Stomach (tissue), 9 donors: ENCODE results near the gene NR3C1. TPM values are rescaled to one million over a fixed set of nuclear protein-coding genes. Genes with fewer than 3 reads are reported as not detected.

Experiments used
- DNase-seq, 2 donors: peaks; one replicate each; pipeline versions ENCODE4 v3.0.0 to v3.0.0-alpha.2; 2013 to 2019
- H3K27ac ChIP-seq, 5 donors: fragments of 200-600 bp in 4 of 5; sonication (generic) in 4 of 5; one replicate each; pipeline ENCODE4 v1.5.1; 2013 to 2019; ENCODE audit warnings: mild to moderate bottlenecking in 1 of 5, moderate library complexity in 1 of 5
- H3K27me3 ChIP-seq, 3 donors: fragments of 200-600 bp; sonication (generic); one replicate each; pipeline ENCODE4 v1.5.1; 2017 to 2019; ENCODE audit warnings: mixed run types in 1 of 3
- H3K36me3 ChIP-seq, 4 donors: fragments of 200-600 bp; sonication (generic); 1 replicate in 3 of 4; 2 replicates in 1 of 4; pipeline ENCODE4 v1.5.1; 2016 to 2019
- H3K4me1 ChIP-seq, 4 donors: fragments of 200-600 bp; sonication (generic); one replicate each; pipeline ENCODE4 v1.5.1; 2016 to 2019
- H3K4me3 ChIP-seq, 4 donors: fragments of 200-600 bp; sonication (generic) in 3 of 4; one replicate each; pipeline ENCODE4 v1.5.1; 2016 to 2019; ENCODE audit warnings: mild to moderate bottlenecking in 1 of 4
- H3K9me3 ChIP-seq, 4 donors: fragments of 200-600 bp; sonication (generic); one replicate each; pipeline ENCODE4 v1.5.1; 2016 to 2019
- EP300 ChIP-seq: sonication (generic); formaldehyde crosslinking; IDR thresholded peaks from one replicate; pipeline ENCODE4 v1.6.1; 2017; ENCODE audit warnings: antibody characterized with exemption
- POLR2A ChIP-seq, 4 donors: fragments of 450-650 bp; IDR thresholded peaks; one replicate each; pipeline ENCODE4 v1.6.1; 2016; ENCODE audit warnings: antibody characterized with exemption in 4 of 4, control low read depth in 2 of 4, mild to moderate bottlenecking in 1 of 4, moderate library complexity in 1 of 4
- POLR2AphosphoS5 ChIP-seq, 3 donors: sonication (generic); formaldehyde crosslinking; IDR thresholded peaks; one replicate each; pipeline ENCODE4 v1.6.1; 2016; ENCODE audit warnings: antibody characterized with exemption in 3 of 3
- WGBS, 5 donors: extraction: QIAGEN DNeasy Blood & Tissue Kit in 3 of 5; methylation state at CpG; one replicate each; pipeline versions ENCODE4 v1.1.5 to v1.1.7; 2013 to 2018; 5-methylcytosine and 5-hydroxymethylcytosine counted together
- intact Hi-C: fragments of 100-400 bp; cut with DNase I; formaldehyde crosslinking; loops from one replicate; pipeline ENCODE4 v1.15.1; 2023; ENCODE audit warnings: low total_unique reads
- polyA plus RNA-seq, 3 donors: library from polyadenylated mRNA; stranded (reverse); fragments of 200-250 nt; gene quantifications; one replicate each; pipeline ENCODE4 v1.2.3, GENCODE V29; 2013
- total RNA-seq, 5 donors: library from RNA; depleted of rRNA; stranded (reverse); fragments of >200 nt; gene quantifications; one replicate each; pipeline versions ENCODE4 v1.1.0 to v1.2.3, GENCODE V29; 2014 to 2016
- TF ChIP-seq, protein P1 (sequence below), 7 experiments: fragments of 450-650 bp in 4 of 7; fragments of 200-600 bp in 3 of 7; sonication (generic) in 3 of 7; IDR thresholded peaks; one replicate each; pipeline ENCODE4 v1.5.1; 2016 to 2019; ENCODE audit warnings: antibody characterized with exemption in 7 of 7, control low read depth in 2 of 7, mild to moderate bottlenecking in 1 of 7
- donor health status: healthy with polysubstance abuse.
- donor health status: Bipolar disorder and iron deficiency.
- donor health status: healthy.

The NR3C1 gene
- total and polyA plus RNA-seq, 8 donors = 6.4 to 82.8 (median 15.8) TPM

DNA sequence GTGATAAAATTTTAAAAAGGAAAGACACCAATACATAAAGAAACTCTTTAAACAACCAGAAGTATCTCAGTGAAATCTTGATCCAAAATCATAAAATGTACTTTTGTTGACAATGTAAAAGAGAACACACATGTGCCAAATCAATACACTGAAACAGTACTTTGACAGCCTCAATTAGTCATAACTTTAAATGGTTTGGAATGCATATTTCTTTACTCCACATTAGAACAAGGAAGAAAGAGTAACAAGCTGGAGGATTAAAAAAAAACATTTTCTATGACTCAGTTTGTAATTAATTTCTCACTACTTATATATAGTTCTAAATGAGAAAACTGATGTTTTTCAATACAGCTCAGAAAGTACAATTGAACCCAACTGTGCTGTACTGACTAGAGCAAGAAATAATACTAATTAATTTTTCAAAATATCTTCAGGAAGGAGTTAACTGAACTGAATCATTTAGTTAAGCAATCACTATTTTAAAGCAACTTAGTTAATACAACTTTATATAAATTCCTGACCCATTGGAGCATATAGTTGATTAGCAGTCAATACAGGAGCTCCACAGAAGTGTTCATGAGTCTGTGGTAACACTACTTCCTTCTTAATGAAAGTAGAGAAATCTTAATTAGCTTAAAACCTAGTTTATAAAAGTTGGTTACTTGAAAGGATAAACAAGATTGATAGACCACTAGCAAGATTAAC is 101.0 kb downstream of the NR3C1 start:
- intact Hi-C loops = no loop called here
- peaks cover 0 to 7% (median 0%) of the 10 kb centered on the region in 4 donors for H3K9me3 ChIP-seq
- TF ChIP-seq POLR2AphosphoS5 (IDR thresholded peaks at IDR 0.05) (no peak), EP300 (no peak), POLR2A (IDR thresholded peaks at IDR 0.05) (no peak)
- TF ChIP-seq, protein P1, sequence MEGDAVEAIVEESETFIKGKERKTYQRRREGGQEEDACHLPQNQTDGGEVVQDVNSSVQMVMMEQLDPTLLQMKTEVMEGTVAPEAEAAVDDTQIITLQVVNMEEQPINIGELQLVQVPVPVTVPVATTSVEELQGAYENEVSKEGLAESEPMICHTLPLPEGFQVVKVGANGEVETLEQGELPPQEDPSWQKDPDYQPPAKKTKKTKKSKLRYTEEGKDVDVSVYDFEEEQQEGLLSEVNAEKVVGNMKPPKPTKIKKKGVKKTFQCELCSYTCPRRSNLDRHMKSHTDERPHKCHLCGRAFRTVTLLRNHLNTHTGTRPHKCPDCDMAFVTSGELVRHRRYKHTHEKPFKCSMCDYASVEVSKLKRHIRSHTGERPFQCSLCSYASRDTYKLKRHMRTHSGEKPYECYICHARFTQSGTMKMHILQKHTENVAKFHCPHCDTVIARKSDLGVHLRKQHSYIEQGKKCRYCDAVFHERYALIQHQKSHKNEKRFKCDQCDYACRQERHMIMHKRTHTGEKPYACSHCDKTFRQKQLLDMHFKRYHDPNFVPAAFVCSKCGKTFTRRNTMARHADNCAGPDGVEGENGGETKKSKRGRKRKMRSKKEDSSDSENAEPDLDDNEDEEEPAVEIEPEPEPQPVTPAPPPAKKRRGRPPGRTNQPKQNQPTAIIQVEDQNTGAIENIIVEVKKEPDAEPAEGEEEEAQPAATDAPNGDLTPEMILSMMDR (IDR thresholded peaks at IDR 0.05) = no peak
- H3K36me3 ChIP-seq = peaks cover 0 to 45% (median 42%) of the 10 kb centered on the region in 4 donors
- no peak overlapping the region for H3K27ac ChIP-seq
- DNase-seq = no peak
- H3K4me1 ChIP-seq = peaks cover 0 to 22% (median 8%) of the 10 kb centered on the region in 4 donors
- no peak overlapping the region for H3K4me3 ChIP-seq
- H3K27me3 ChIP-seq = no peaks in the 10 kb centered on the region

DNA sequence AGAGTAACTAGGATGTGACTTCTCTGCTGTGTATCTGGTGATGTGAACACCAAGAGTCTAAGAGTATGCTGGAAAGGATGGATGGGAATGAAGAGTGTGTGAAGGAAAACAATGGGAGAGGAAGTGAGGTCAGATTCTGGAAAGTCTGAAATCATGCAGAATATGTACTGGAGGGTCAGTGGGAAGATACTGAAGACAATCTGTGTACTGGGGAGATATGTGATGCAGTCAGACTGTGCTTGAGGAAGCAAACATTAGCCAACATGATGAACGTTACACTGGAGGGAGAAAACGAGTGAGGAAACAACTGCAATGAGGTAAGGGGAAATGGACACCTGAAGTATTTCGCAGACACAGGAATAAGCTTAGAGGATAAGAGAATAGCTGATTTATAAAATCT is 105.7 kb downstream of the NR3C1 start:
- peaks cover 0 to 11% (median 3%) of the 10 kb centered on the region in 4 donors for H3K4me1 ChIP-seq
- 79 to 92% (median 85%) methylated on average over 3 of the region's 3 CpGs for WGBS, 5 donors

DNA sequence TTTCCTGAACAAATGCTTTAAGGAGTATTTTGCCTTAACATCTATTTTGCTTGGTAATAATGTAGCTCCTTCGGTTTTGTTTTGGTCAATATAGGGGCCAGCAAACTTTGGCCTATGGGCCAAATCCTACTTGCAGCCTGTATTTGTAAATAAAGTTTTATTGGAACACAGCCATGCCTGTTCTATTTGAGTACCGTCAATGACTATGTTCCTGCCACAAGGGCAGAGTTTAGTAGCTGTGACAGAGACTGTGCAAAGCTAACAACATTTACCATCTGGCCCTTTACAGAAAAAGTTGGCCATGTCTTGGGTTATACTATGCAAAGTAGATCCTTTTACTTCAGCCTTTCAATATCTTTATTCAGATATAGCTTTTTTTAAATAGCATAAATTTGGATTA is 113.4 kb downstream of the NR3C1 start:
- intact Hi-C loops = no loop called here

More for the DNA sequence above, 105.7 kb downstream of the NR3C1 start:
- Histone ChIP-seq H3K27me3 (no peaks in the 10 kb centered on the region), H3K27ac (no peak overlapping the region), H3K4me3 (no peak overlapping the region), H3K9me3 (no peaks in the 10 kb centered on the region), H3K36me3 (peaks cover 12 to 75% (median 65%) of the 10 kb centered on the region in 4 donors)
- TF ChIP-seq EP300 (no peak), POLR2AphosphoS5 (IDR thresholded peaks at IDR 0.05) (no peak), POLR2A (IDR thresholded peaks at IDR 0.05) (no peak)
- TF ChIP-seq, protein P1 (IDR thresholded peaks at IDR 0.05) = no peak
- DNase-seq = no peak
- intact Hi-C loops = no loop called here

DNA sequence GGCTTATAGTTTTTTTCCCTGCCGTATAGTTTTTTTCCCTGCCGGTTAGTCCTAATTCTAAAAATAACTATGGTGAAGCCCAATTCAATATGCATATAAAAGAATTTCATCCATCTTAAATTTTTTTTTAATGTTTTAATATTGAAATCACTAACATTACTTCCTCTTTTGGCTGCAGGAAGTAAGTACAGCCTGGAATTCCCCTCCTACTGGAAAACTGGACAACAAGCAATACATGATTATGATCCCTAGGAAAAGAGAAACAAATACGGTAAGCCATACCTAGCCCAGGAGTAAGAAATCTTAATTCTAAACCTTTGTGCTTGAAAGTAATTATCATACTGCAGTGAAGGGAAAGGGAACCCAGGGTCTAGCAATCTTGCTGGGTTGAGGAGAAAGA is 119.0 kb downstream of the NR3C1 start:
- Histone ChIP-seq H3K27me3 (no peaks in the 10 kb centered on the region), H3K27ac (no peak overlapping the region), H3K36me3 (peaks cover 4 to 42% (median 39%) of the 10 kb centered on the region in 4 donors), H3K4me1 (peaks cover 0 to 4% (median 0%) of the 10 kb centered on the region in 4 donors), H3K9me3 (peaks cover 0 to 9% (median 3%) of the 10 kb centered on the region in 4 donors), H3K4me3 (no peak overlapping the region)
- no peak for TF ChIP-seq POLR2AphosphoS5 (IDR thresholded peaks at IDR 0.05)
- TF ChIP-seq EP300 = no peak
- TF ChIP-seq, protein P1 (IDR thresholded peaks at IDR 0.05) = no peak
- TF ChIP-seq POLR2A (IDR thresholded peaks at IDR 0.05) = no peak
- WGBS, 5 donors = 86 to 91% (median 87%) methylated on average over 3 of the region's 3 CpGs
- intact Hi-C loops = no loop called here
- no peak for DNase-seq

More for the DNA sequence above, 113.4 kb downstream of the NR3C1 start:
- 62 to 76% (median 66%) methylated on average over 2 of the region's 2 CpGs for WGBS, 5 donors
- no peaks in the 10 kb centered on the region for H3K4me1 ChIP-seq
- no peak for DNase-seq
- TF ChIP-seq EP300 (no peak), POLR2A (IDR thresholded peaks at IDR 0.05) (no peak), POLR2AphosphoS5 (IDR thresholded peaks at IDR 0.05) (no peak)
- TF ChIP-seq, protein P1 (IDR thresholded peaks at IDR 0.05) = no peak
- H3K4me3 ChIP-seq = no peak overlapping the region
- H3K9me3 ChIP-seq = no peaks in the 10 kb centered on the region
- H3K27me3 ChIP-seq = no peaks in the 10 kb centered on the region
- no peak overlapping the region for H3K27ac ChIP-seq
- peaks cover 8 to 51% (median 46%) of the 10 kb centered on the region in 4 donors for H3K36me3 ChIP-seq
